ENCODE data around the gene TMEM17.
"Not testable (repeated sequence)": the region's sequence is repeated elsewhere in the genome, so short reads cannot be mapped to it uniquely, and the experiment has no call there.

Gene TMEM17, protein sequence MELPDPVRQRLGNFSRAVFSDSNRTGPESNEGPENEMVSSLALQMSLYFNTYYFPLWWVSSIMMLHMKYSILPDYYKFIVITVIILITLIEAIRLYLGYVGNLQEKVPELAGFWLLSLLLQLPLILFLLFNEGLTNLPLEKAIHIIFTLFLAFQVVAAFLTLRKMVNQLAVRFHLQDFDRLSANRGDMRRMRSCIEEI

DNA sequence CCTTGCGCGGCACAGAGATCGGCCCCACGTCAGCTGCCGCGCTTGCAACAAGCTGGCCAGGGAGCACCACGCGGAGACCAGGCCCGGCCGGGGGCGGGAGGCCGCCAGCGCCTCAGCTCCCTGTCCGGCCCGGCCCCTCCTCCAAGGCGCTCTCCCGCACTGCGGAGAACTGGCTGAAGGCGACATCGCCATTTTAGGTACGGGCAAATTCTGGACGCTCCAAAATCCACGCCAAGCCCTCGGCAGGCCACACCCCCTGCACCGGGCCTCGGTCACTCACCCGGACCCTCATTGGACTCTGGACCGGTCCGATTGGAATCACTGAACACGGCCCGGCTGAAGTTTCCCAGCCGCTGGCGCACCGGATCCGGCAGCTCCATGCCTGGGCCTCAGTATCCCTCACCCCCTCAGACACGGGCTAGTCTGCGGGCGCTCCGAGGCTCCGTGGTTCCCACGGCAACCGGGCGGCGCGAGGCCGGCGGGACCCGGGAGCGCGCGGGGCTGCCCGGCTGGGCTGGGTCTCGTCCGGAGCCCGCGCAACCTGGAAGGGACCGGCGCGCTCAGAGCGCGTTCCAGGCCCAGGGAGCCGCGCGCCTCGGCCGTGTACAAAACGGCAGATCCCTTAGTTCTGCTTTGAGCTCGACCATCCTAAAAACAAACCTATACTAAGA lies at the start of gene TMEM17:
TMEM17 (minus strand) TSS at position 446 of the 671 bp plus-strand sequence; CDS start at position 380, 66 bp downstream.
- DNase-seq, result peak; percentile 84

DNA sequence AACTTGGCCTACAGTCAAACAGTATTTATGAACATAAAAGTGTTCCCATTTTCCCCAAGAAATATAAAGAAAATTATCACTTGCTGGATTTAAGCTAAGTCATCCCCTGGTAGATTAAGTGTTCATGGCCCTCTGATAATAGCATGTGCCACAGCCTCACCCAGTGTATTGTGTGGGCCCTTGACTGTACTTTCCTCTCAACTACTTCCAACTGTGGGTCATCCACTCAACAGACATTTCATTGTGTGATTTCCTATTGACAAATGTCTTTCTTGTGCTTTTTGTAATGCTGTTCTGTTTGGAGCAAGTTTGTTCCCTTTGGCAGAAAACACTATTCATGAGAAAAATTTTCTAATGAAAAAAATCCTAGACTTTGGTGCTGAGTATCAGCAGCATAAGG lies 48.4 kb upstream of the TMEM17 start:
- no peak for DNase-seq

- no peak for DNase-seq
Measured at GRCh38 chr2:62550461-62550860, 44.5 kb upstream of the TMEM17 start.

DNA sequence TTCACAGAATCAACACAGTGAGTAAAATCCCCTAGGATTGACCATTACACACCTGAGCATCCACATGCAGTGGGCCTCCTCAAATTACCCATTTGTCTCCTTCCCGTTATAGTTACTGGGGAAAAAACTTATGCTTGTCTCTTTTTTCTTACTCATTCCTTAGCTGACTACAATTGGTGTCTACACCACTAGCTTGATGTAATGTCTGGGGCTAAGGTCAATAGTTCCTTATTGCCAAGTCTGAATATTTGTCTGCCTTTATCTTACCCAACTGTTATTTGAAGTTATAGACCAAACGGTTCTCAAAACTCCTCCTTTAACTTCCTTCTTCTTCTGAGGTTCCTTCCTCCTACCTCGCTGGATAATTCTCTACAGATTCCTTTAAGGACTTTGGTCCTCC lies 41.9 kb upstream of the TMEM17 start:
- DNase-seq, result no peak

DNA sequence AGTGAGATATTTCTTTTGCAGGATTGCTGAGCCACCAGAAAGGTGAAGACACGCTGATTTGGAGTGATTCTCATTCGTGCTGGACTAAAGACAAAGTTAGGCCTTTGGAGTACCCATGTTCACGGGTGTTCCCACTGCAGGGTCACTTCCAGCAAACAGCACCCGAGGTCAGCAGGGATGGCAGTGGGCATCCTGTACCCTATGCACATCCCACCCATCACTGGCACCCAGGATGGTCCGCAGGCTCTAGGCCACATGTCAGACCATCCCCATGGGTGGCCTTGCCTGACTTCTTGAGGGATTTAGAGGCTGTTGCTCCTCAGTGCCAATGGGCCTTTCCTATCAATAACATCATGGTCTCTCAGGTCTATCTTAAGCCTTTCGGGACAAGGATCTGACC lies 39.3 kb upstream of the TMEM17 start:
- no peak for DNase-seq

GRCh38 chr2:62540408-62541168 lies 34.6 kb upstream of the TMEM17 start:
- no peak for DNase-seq

DNA sequence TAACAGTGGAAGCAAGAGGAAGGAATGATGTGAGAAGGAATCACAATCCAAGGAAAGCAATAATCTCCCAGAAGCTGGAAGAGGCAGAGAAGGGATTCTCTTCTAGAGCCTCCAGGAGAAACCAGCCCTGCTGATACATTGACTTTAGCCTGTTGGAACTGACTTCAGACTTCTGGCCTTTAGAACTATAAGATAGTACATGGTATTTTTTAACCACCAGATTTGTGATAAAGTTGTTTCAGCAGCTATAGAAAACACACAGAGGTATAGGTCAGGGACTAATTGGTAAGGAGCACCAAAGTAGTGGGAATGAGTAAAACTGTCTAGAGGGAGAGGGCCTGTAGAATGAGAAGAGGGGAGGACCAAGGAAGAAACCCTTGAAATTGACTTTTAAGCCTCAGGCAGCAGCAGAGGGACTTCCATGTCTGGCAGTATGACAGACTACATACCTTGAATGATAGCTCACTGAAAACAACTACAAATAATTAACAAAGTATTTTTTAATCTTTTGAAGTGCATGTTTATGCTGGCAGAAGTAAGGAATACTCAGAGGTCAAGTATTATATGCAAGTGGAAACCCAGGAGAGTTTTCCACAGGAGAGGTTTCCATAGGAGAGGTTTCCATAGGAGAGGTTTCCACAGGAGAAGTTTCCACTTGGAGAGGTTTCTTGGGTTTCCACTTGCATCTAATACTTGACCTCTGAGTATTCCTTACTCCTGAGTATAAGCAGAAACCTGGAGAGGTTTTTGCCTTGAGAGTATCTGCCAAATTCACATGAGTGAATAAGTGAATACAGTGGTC lies 33.8 kb upstream of the TMEM17 start:
- DNase-seq, result no peak

GRCh38 chr2:62538756-62539155 lies 32.8 kb upstream of the TMEM17 start:
- DNase-seq, result no peak

DNA sequence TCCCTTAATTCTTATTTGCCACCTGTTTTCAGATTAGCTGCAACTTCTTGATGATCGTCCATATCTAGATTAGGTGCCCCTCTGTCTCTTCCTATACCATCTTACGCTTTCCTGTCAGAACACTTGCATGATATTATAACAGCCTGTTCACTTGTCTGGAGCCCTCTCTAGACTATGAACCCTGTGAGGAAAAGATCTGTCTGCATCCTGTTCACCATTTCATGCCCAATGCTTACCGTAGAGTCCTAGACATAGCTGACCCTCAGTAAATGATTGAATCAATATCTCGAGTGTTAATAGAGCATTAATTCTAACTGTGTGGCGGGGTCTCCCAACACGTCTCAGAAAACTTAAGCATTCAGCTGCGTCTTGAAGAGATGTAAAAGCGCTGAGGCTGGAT lies 31.8 kb upstream of the TMEM17 start:
- DNase-seq, result no peak

- DNase-seq, result no peak
Measured at GRCh38 chr2:62536873-62537547, 31.0 kb upstream of the TMEM17 start.

- DNase-seq, result not testable (repeated sequence)
Measured at GRCh38 chr2:62535521-62535920, 29.5 kb upstream of the TMEM17 start.

DNA sequence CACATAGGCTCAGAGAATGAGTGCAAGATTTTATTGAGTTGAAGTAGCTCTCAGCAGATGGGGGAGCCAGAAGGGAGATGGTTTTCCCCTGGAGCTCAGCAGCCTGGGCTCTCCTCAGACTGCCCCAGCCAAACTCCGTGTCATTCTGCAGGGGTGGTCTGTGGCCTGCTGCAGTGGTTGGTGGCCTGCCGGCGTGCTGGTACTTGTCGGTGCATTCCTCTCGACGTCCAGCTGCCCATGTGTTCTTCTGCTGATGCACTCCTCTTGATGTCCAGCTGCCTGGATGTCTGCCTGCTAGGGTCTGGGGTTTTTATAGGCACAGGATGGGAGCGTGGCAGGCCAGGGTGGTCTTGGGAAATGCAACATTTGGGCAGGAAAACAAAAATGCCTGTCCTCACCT lies 25.6 kb upstream of the TMEM17 start:
- DNase-seq, result no peak

- DNase-seq, result no peak
Measured at GRCh38 chr2:62529758-62530157, 23.8 kb upstream of the TMEM17 start.

DNA sequence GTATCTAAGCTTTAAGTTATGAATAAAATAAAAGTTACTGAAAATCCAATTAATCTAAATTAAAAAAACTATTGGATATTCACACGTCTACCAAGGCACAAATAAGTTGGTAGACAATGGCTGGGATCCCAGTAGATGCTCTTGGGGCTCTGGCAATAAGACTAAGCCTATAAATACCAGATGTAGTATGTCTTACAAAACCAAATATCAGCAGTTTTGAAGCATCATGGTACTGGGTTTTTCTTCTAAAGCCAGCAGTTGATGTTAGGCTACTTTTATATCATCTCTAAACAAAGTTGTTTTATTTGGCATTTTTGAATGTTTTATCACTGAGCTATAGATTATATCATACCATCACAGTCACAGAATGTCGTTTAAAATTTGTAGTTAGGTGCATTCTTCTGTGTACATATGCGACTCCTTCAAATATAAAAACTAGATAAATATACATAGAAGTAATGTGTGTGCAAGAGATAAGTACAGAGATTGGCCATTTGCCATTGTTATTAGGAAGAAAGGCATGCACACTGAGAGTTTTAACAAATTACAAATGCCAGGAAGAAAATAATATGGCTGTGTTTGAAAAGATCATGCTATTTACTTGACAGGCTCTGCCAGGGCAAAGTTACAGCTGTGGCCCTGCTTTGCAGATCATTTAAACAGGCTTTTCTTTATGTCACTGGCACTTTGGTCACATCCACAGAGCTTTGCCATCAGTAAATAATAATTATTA lies 21.6 kb upstream of the TMEM17 start:
- peak; percentile 61 for DNase-seq

DNA sequence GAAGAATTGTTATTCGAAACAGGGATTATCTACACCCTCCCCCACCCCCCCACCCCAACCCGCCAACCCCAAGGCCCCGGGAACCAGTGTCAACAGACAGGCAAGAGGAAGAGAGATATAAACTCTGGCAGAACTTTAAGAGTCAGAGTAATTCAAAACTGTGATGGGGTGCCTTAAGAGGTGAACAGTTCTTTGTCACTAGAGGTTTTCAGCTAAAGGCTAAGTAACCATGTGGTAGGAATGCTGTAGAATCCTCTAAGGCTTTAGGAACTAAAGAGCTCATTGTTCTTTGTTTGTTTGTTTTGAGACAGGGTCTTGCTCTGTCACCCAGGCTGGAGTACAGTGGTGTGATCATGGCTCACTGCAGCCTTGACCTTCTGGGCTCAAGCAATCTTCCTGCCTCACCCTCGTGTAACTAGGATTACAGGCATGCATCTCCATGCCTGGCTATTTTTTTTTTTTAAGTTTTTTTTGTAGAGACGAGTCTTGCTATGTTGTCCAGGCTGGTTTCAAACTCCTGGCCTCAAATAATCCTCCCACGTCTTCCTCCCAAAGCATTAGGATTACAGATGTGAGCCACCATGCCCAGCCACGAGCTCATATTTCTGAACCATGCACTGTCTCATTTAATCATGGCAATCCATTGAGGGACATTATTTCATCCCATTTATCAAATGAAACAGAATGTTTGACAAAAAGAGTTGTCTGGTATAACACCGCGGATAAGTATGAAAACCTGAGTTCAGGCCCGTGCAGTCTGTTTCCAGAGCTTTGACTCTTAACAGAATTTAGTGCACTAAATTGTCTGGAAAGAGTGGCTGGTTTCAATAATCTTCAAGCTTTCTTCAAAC lies 20.8 kb upstream of the TMEM17 start:
- DNase-seq, result no peak

DNA sequence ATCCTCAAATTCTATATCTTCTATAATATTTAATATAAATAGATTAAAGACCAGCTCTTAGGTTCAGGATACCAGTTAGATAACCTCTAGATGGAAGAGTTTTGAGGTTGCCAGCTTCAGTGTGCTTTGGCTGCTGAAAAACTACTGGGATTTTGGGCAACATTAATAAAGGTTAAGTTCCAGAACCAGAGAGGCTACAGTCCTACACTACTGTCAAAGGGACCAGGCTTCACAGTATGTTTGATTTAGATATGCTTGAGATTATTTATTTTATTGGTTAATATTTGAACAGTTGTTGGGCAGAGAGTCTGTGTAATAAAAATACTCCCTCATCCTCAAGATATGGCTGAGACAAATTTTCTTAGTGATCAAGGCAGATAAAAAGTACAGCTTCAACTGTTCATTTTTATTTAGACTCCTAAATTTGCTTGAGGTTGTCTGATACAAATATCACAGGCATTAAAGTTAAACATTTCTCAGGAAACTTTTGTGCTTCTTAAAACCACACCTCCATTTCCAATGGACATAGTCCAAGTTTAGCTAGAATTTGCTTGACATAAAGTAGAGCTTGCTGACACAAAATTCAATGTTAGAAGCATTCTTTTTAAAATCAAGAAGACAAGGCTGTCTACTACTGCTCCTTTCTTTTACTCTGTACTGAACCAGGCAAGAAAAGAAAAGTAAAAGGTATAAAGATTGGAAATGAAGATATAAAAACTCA lies 19.7 kb upstream of the TMEM17 start:
- no peak for DNase-seq

- DNase-seq, result no peak
Measured at GRCh38 chr2:62524293-62524941, 18.4 kb upstream of the TMEM17 start.

DNA sequence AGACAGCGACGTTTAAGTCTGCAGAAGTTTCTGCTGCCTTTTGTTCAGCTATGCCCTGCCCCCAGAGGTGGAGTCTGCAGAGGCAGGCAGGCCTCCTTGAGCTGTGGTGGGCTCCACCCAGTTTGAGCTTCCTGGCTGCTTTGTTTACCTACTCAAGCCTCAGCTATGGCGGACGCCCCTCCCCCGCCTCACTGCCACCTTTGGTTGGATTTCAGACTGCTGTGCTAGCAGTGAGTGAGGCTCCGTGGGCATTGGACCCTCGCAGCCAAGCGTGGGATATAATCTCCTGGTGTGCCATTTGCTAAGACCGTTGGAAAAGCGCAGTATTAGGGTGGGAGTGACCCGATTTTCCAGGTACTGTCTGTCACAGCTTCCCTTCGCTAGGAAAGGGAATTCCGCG lies 15.1 kb upstream of the TMEM17 start:
- DNase-seq, result not testable (repeated sequence)

- no peak for DNase-seq
Measured at GRCh38 chr2:62512384-62512783, 6.4 kb upstream of the TMEM17 start.

DNA sequence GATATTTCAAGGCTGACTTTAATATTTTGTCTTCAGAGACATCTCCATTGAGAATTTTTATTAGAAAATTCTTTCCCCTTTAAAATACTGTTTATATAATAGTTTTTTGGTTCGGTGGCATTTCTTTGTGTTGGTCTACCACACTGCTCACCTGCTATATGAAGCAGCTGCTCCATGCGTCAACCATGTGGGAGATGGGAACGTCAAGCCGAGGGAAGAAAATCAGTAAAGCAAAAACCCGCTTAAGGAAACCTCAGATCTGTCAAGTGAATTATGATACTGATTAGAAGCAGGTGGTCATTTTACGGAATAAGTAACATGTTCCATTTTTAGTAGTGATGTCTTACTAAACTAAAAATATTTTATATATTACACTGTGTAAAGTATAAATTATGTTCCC lies 5.6 kb upstream of the TMEM17 start:
- DNase-seq, result no peak
